Ramos (cell line): Measurements from ENCODE around the gene TMEM25.
"Not testable (repeated sequence)": the region's sequence is repeated elsewhere in the genome, so short reads cannot be mapped to it uniquely, and the experiment has no call there.

Experiments
- in situ Hi-C: fragments of 300-500 bp; cut with MboI; formaldehyde crosslinking; loops from one replicate; pipeline ENCODE4 v1.14.3; 2022; ENCODE audit warnings: low sequenced_read_pairs; ENCODE audit not compliant: unreplicated experiment

TMEM25 gene

DNA sequence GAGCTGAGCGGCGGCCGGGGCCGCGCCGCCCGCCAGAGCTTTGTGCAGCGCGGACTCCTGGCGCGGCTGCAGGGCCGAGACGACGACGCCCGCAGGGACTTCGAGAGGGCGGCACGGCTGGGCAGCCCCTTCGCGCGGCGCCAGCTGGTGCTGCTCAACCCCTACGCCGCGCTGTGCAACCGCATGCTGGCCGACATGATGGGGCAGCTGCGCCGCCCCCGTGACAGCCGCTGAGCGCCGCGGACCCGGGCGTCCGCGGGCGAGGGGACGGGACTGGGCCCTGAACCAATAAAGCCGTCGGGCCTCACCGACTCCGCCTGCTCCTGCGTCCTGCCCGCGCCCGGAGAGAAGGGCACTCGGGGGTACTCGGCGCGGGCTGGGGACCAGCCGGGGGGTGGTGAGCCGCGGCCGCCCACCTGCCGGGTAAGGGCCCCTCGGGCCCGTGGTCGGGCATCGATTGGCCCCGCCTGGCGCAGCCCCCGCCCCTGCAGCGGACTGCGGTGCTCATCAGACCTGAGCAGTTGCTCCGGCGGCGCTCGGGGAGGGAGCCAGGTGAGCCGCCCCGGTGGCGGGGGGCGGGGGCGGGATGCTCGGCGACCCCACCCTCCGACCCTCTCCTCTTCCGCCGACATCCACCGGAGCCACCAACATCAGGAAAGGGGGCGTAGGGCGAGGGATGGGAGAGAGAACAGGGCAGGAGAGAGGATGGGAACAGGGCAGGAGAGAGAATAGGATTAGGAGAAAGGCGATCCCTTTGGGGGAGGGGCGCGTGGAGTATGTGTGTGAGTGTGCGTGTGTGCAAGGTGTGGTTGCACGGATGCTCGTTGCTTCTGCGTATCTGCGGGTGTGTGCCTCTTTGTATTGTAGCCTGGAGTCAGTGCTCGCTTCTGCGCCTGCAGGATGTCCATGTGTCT is at the start of gene TMEM25:
Gene TMEM25, plus strand, starts transcription at position 510 of the 914 bp plus-strand sequence. CDS start 610 bp downstream, outside the sequence.
- in situ Hi-C loops: no loop called here

DNA sequence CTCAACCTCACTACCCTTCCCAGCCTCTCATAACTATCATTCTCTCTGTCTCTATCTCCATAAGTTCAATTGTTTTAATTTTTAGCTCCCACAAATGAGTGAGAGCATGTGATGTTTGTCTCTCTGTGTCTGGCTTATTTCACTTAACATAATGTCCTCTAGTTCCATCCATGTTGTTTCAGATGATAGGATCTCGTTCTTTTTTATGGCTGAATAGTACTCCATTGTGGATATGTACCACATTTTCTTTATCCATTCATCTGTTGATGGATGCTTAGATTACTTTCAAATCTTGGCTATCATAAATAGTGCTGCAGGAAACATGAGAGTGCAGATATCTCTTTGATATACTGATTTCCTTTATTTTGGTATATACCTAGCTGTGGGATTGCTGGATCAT is 49.8 kb upstream of the TMEM25 start:
- in situ Hi-C loops: not testable (repeated sequence)

GRCh38 chr11:118484405-118484804 is 46.6 kb upstream of the TMEM25 start:
- in situ Hi-C loops: no loop called here

DNA sequence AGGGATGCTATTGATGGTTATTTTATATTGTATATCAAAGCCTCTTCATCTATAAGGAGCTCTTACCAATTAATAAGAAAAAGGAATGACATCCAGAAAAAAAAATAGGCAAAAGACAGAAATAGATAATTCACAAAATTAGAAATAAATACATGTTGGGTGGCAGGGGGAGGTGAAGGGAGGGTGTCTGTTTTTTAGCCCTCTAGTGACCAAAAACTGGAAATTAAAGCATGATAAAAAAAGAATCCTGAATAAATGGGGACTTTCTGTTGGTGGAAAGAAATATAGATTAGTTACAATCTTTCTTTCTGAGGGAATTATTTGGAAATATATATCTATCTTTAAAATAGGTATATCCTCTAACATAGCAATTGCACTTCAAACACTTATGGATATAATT is 45.7 kb upstream of the TMEM25 start:
- in situ Hi-C loops: no loop called here

- in situ Hi-C loops: no loop called here
These were observed 42.4 kb upstream of the TMEM25 start for GRCh38 chr11:118488480-118489109.

DNA sequence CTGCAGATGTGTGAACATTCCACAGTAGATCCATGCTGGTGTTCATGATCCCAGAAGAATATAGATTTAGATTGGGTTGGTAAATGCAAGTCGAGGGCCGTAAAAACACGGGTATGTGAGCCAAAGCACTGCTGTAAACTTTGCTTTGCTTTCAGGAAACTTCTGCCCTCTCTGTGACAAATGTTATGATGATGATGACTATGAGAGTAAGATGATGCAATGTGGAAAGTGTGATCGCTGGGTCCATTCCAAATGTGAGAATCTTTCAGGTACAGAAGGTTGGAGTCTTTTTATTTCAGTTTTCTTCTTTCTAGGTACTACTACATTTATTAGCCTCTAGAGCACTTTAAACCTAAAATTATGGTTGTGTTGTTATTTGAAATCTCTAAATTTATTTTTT is 40.0 kb upstream of the TMEM25 start:
- in situ Hi-C loops: loop anchor here (10.0 kb wide), 1 partner anchor 116 kb away; no protein-coding TSS in a partner anchor

DNA sequence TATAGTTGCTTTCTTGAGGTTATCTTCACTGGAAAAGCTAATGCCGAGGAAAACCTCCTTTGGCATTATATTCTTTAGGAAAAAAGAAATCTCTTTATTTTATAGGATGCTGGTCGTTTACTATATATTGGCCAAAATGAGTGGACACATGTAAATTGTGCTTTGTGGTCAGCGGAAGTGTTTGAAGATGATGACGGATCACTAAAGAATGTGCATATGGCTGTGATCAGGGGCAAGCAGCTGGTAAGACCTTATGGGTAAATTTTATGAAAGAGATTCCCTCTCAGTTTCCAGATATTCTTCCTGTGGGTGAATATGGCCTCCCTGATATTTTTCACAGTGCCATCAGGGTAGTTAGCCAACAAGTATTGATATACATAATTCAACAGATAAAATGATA is 33.2 kb upstream of the TMEM25 start:
- in situ Hi-C loops: loop anchor here (10.0 kb wide), 1 partner anchor 123 kb away; no protein-coding TSS in a partner anchor

GRCh38 chr11:118503216-118503615 is 27.8 kb upstream of the TMEM25 start:
- in situ Hi-C loops: loop anchor here (10.0 kb wide), 1 partner anchor 308 kb away; no protein-coding TSS in a partner anchor

DNA sequence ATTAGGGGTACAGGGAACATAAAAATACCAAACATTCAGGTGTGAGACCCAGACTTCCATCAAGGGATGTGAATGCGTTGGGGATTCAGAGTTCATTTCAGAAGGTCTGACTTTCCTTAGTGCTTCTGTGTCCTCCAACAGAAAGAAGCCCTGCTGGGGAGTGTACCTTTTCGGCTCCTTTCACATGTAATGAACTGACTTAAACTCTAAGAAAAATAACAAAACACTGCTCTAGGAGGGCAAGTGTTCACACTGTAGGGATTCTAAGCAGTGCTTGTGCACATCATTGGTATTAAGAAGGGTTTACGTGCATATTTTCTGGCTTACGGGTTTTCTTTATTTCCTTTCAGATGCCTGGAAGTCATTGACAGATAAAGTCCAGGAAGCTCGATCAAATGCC is 19.4 kb upstream of the TMEM25 start:
- in situ Hi-C loops: no loop called here

DNA sequence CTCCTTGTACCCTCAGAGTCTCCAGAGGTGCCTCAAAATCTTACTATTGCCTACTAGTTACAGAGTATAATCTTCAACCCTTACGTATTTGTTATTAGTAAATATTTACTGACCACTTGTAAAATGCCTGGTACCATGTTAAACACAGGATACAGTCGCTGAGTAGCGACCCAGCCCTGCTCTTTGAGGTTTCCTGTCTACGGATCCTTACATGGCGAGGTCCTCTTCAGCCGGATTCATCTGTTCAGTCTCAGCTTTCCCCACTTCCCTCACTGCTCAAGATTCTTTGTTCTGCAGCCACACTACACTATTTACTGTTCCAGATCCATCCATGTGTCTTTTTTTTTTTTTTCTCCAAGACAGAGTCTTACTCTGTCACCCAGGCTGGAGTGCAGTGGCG is 16.9 kb upstream of the TMEM25 start:
- in situ Hi-C loops: no loop called here

- in situ Hi-C loops: no loop called here
These were observed 11.4 kb upstream of the TMEM25 start for GRCh38 chr11:118519549-118519948.

DNA sequence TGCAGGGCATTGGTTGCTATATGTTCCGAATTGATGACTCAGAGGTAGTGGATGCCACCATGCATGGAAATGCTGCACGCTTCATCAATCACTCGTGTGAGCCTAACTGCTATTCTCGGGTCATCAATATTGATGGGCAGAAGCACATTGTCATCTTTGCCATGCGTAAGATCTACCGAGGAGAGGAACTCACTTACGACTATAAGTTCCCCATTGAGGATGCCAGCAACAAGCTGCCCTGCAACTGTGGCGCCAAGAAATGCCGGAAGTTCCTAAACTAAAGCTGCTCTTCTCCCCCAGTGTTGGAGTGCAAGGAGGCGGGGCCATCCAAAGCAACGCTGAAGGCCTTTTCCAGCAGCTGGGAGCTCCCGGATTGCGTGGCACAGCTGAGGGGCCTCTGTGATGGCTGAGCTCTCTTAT is 9.1 kb upstream of the TMEM25 start:
- in situ Hi-C loops: no loop called here

GRCh38 chr11:118522571-118523072 is 8.4 kb upstream of the TMEM25 start:
- in situ Hi-C loops: no loop called here

- in situ Hi-C loops: no loop called here
These were observed 6.6 kb upstream of the TMEM25 start for GRCh38 chr11:118524356-118524755.

DNA sequence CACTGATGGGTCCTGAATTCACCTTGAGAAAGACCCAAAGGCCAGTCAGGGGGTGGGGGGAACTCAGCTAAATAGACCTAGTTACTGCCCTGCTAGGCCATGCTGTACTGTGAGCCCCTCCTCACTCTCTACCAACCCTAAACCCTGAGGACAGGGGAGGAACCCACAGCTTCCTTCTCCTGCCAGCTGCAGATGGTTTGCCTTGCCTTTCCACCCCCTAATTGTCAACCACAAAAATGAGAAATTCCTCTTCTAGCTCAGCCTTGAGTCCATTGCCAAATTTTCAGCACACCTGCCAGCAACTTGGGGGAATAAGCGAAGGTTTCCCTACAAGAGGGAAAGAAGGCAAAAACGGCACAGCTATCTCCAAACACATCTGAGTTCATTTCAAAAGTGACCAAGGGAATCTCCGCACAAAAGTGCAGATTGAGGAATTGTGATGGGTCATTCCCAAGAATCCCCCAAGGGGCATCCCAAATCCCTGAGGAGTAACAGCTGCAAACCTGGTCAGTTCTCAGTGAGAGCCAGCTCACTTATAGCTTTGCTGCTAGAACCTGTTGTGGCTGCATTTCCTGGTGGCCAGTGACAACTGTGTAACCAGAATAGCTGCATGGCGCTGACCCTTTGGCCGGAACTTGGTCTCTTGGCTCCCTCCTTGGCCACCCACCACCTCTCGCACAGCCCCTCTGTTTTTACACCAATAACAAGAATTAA is 6.1 kb upstream of the TMEM25 start:
- in situ Hi-C loops: no loop called here

DNA sequence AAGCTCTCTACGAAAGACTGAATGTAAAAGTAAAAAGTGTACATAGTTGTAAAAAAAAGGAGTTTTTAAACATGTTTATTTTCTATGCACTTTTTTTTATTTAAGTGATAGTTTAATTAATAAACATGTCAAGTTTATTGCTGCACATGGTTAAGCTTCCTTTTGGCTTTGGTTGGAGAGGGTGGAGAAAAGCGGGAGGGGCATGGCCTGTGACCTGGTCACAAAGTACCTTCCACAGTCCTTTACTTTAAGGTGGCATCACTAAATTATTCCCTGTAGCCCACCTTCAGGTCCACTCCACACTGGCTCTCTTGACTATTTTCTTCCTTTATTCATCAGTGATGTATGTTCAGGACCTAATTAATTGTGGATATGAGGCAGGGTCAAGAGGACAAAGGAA is 4.3 kb upstream of the TMEM25 start:
- in situ Hi-C loops: no loop called here

DNA sequence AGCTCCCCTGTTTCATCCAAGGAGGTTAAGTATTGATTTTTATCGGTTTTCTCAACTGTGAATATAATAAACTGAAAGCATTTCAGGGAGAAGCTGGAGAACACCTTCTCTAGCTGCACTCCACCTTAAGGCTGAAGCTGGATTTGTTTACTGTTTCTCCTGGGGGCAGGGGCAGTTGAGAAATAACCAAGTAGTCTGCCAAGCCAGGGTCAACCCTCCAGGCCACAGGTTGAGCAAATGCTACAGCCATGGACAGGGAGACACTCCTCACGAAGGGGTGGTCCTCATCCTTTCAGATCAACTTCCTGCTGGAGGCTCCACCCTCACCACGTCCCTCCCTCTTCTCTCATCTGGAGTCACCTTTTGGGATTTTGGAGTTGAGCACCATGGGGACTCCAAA is 3.9 kb upstream of the TMEM25 start, which contains the start of gene TTC36:
Gene TTC36, plus strand, starts transcription at position 366 of the 400 bp plus-strand sequence. Its CDS starts 21 bp downstream, at position 387.
- in situ Hi-C loops: no loop called here

GRCh38 chr11:118528511-118528910 is 2.5 kb upstream of the TMEM25 start:
- in situ Hi-C loops: no loop called here

DNA sequence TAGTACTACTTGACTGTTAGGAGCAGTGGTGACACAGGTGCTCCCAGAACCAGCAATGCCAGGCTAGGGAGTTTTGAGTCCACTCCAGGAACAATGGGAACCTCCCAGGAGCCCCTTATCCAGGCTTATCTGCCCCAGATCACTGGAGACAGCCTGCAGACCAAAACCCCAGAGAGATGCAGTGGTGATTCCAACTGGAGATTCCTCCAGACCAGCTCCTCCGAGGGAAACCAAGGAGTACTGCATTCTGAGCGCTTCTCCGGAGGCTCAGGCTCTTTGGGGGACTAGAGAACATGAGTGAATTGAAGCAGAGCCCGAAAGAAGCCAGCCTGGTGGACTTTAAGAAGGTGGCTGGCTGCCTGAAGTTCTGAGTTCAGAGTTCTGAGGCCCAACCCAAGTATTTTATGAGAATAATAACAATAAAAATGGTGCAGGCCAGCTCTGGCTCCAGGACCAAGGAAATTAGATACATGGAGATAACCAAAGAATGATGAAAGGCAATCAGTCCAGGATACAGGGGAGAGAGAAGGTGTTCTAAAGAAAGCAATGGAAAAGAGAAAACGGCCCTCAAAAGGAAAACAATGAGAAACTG is 1.3 kb upstream of the TMEM25 start:
- in situ Hi-C loops: no loop called here

- in situ Hi-C loops: no loop called here
These were observed 761 bp upstream of the TMEM25 start for GRCh38 chr11:118530180-118530682.
